CD4-positive, alpha-beta memory T cell (primary cell): ENCODE data around the gene PDCD1. TPM values are rescaled to one million over a fixed set of nuclear protein-coding genes. Genes with fewer than 3 reads are reported as not detected.
"Not testable (repeated sequence)": the region's sequence is repeated elsewhere in the genome, so short reads cannot be mapped to it uniquely, and the experiment has no call there.

ENCODE experiments used
- CTCF ChIA-PET: fragments of 350-600 bp; sonication (Branson Sonifier 250); formaldehyde crosslinking; loops from one replicate; lab custom pipeline; 2021; ENCODE audit warnings: inconsistent platforms; ENCODE audit not compliant: partially characterized antibody; lab: Charles Lee
- POLR2A ChIA-PET: fragments of 350-600 bp; sonication (Branson Sonifier 250); formaldehyde crosslinking; loops from one replicate; lab custom pipeline; 2021; ENCODE audit not compliant: partially characterized antibody; lab: Charles Lee
- DNase-seq, 5 donors: peaks; one replicate each; pipeline versions ENCODE4 v3.0.0 to v3.0.0-alpha.2; 2020 to 2022; ENCODE audit warnings: mixed read lengths in 1 of 5
- H3K27ac ChIP-seq: one replicate; pipeline ENCODE4 v1.7.0; 2013; ENCODE audit warnings: low read depth, low read length
- H3K27me3 ChIP-seq: 2 replicates; pipeline ENCODE4 v1.7.0; 2013; ENCODE audit warnings: mild to moderate bottlenecking, low read length, moderate library complexity; ENCODE audit not compliant: insufficient read depth
- H3K36me3 ChIP-seq: 2 replicates; pipeline ENCODE4 v1.7.0; 2013; ENCODE audit warnings: mild to moderate bottlenecking, low read length, moderate library complexity; ENCODE audit not compliant: insufficient read depth
- H3K4me1 ChIP-seq: 2 replicates; pipeline ENCODE4 v1.7.0; 2013; ENCODE audit warnings: mild to moderate bottlenecking, low read length, moderate library complexity; ENCODE audit not compliant: insufficient read depth
- H3K4me3 ChIP-seq, 2 donors: one replicate each; pipeline ENCODE4 v1.7.0; 2013; ENCODE audit warnings: low read length in 2 of 2, mild to moderate bottlenecking in 1 of 2
- H3K9me3 ChIP-seq, 2 donors: one replicate each; pipeline ENCODE4 v1.7.0; 2013; ENCODE audit warnings: low read length in 2 of 2, control low read depth in 1 of 2; ENCODE audit not compliant: control insufficient read depth in 1 of 2
- H3K27ac Mint-ChIP-seq, 7 donors: one replicate each; pipeline ENCODE4 v1.8.0; 2020 to 2021; ENCODE audit warnings: mixed read lengths in 7 of 7, mild to moderate bottlenecking in 6 of 7, inconsistent platforms in 3 of 7, moderate library complexity in 3 of 7
- H3K27me3 Mint-ChIP-seq, 2 donors: one replicate each; pipeline ENCODE4 v1.8.0; 2020 to 2021; ENCODE audit warnings: mixed read lengths in 2 of 2
- H3K36me3 Mint-ChIP-seq, 2 donors: one replicate each; pipeline ENCODE4 v1.8.0; 2020 to 2021; ENCODE audit warnings: mixed read lengths in 2 of 2, inconsistent platforms in 1 of 2, mild to moderate bottlenecking in 1 of 2
- H3K4me1 Mint-ChIP-seq, 4 donors: one replicate each; pipeline ENCODE4 v1.8.0; 2020 to 2021; ENCODE audit warnings: mixed read lengths in 4 of 4, mild to moderate bottlenecking in 1 of 4
- H3K4me3 Mint-ChIP-seq, 8 donors: one replicate each; pipeline ENCODE4 v1.8.0; 2020 to 2021; ENCODE audit warnings: mixed read lengths in 8 of 8, mild to moderate bottlenecking in 7 of 8, moderate library complexity in 6 of 8, inconsistent platforms in 3 of 8
- H3K9me3 Mint-ChIP-seq, 8 donors: one replicate each; pipeline ENCODE4 v1.8.0; 2020 to 2021; ENCODE audit warnings: mixed read lengths in 8 of 8, mild to moderate bottlenecking in 5 of 8, inconsistent platforms in 3 of 8, moderate library complexity in 1 of 8
- intact Hi-C: fragments of 100-400 bp; cut with micrococcal nuclease; formaldehyde crosslinking; loops from one replicate; pipeline ENCODE4 v1.15.1; 2023
- polyA plus RNA-seq, 2 donors: library from polyadenylated mRNA; unstranded; fragments of 300-500 nt; fragmentation: Illumina TruSeq; gene quantifications; one replicate each; pipeline ENCODE4 v1.2.3, GENCODE V29; 2021
- total RNA-seq, 2 experiments: library from RNA; stranded (reverse); gene quantifications; one replicate each; pipeline ENCODE4 v1.2.3, GENCODE V29; 2021

Gene PDCD1
- total and polyA plus RNA-seq, 4 experiments from 2014 or later, result 5.2 to 12.4 (median 6.1) TPM

- POLR2A ChIA-PET, result interaction anchor here (0.9 to 5.7 kb wide), 2 partner anchors 18 to 527 kb away, joined by 3 to 23 read pairs; partner anchors contain the start of gene PDCD1
- Histone ChIP-seq H3K4me1 (peaks cover 32% of the 10 kb centered on the region), H3K36me3 (no peaks in the 10 kb centered on the region), H3K27me3 (no peaks in the 10 kb centered on the region), H3K4me3 (no peak overlapping the region), H3K9me3 (no peaks in the 10 kb centered on the region), H3K27ac (no peak overlapping the region)
- CTCF ChIA-PET, result interaction anchor here (2.8 kb wide), 1 partner anchor 37 kb away, joined by 7 read pairs; no protein-coding TSS in a partner anchor
- Mint-ChIP-seq H3K9me3 (peaks cover 0 to 4% (median 0%) of the 10 kb centered on the region in 8 donors), H3K27ac (peak overlapping the region in 4 of 7 donors; percentile 22 to 90 (median 39)), H3K36me3 (no peaks in the 10 kb centered on the region), H3K27me3 (no peaks in the 10 kb centered on the region), H3K4me1 (peaks cover 22 to 54% (median 34%) of the 10 kb centered on the region in 4 donors), H3K4me3 (peak overlapping the region in 2 of 8 donors; percentile 11 to 15)
- intact Hi-C loops, result loop anchor here (5.0 kb wide), 1 partner anchor 79 kb away; no protein-coding TSS in a partner anchor
- no peak for DNase-seq
These were observed 17.3 kb downstream of the PDCD1 start for GRCh38 chr2:241841181-241842066.

- CTCF ChIA-PET, result no interaction called here
- Histone ChIP-seq H3K4me3 (no peak overlapping the region), H3K4me1 (no peaks in the 10 kb centered on the region), H3K9me3 (no peaks in the 10 kb centered on the region), H3K27ac (no peak overlapping the region), H3K36me3 (no peaks in the 10 kb centered on the region), H3K27me3 (no peaks in the 10 kb centered on the region)
- POLR2A ChIA-PET, result no interaction called here
- H3K4me3 Mint-ChIP-seq, result no peak overlapping the region
- H3K27me3 Mint-ChIP-seq, result no peaks in the 10 kb centered on the region
- intact Hi-C loops, result no loop called here
- no peaks in the 10 kb centered on the region for H3K36me3 Mint-ChIP-seq
- DNase-seq, result no peak
- H3K4me1 Mint-ChIP-seq, result peaks cover 3 to 21% (median 6%) of the 10 kb centered on the region in 4 donors
- no peak overlapping the region for H3K27ac Mint-ChIP-seq
- peaks cover 0 to 2% (median 0%) of the 10 kb centered on the region in 8 donors for H3K9me3 Mint-ChIP-seq
These were observed 21.3 kb downstream of the PDCD1 start for GRCh38 chr2:241837197-241837965.

GRCh38 chr2:241836292-241836691 is 22.4 kb downstream of the PDCD1 start:
- Mint-ChIP-seq H3K9me3 (peaks cover 0 to under 1% (median 0%) of the 10 kb centered on the region in 8 donors), H3K27me3 (peaks cover 0 to 3% of the 10 kb centered on the region in 2 donors), H3K4me3 (no peak overlapping the region), H3K4me1 (peaks cover 3 to 19% (median 6%) of the 10 kb centered on the region in 4 donors), H3K36me3 (no peaks in the 10 kb centered on the region), H3K27ac (no peak overlapping the region)
- DNase-seq, result no peak
- Histone ChIP-seq H3K27ac (no peak overlapping the region), H3K27me3 (no peaks in the 10 kb centered on the region), H3K4me1 (no peaks in the 10 kb centered on the region), H3K9me3 (no peaks in the 10 kb centered on the region), H3K36me3 (no peaks in the 10 kb centered on the region), H3K4me3 (no peak overlapping the region)
- ChIA-PET POLR2A (interaction anchor here (0.7 kb wide), 1 partner anchor 14 kb away, joined by 3 read pairs; no protein-coding TSS in a partner anchor), CTCF (interaction anchor here (1.4 kb wide), 1 partner anchor 8 kb away, joined by 3 read pairs; no protein-coding TSS in a partner anchor)
- intact Hi-C loops, result no loop called here

GRCh38 chr2:241835611-241836010 is 23.1 kb downstream of the PDCD1 start:
- Histone ChIP-seq H3K9me3 (no peaks in the 10 kb centered on the region), H3K4me1 (no peaks in the 10 kb centered on the region), H3K27me3 (no peaks in the 10 kb centered on the region), H3K4me3 (no peak overlapping the region), H3K27ac (no peak overlapping the region), H3K36me3 (no peaks in the 10 kb centered on the region)
- no peaks in the 10 kb centered on the region for H3K9me3 Mint-ChIP-seq
- peaks cover 3 to 15% (median 6%) of the 10 kb centered on the region in 4 donors for H3K4me1 Mint-ChIP-seq
- H3K36me3 Mint-ChIP-seq, result no peaks in the 10 kb centered on the region
- DNase-seq, result no peak
- ChIA-PET POLR2A (interaction anchor here (0.8 kb wide), 1 partner anchor 9 kb away, joined by 3 read pairs; no protein-coding TSS in a partner anchor), CTCF (interaction anchor here (1.4 to 1.7 kb wide), 2 partner anchors 9 to 43 kb away, joined by 3 to 9 read pairs; no protein-coding TSS in a partner anchor)
- H3K4me3 Mint-ChIP-seq, result no peak overlapping the region
- peaks cover 0 to 3% of the 10 kb centered on the region in 2 donors for H3K27me3 Mint-ChIP-seq
- intact Hi-C loops, result no loop called here
- H3K27ac Mint-ChIP-seq, result peak overlapping the region in 1 of 7 donors; percentile 61

- H3K27me3 Mint-ChIP-seq, result peaks cover 0 to 3% of the 10 kb centered on the region in 2 donors
- intact Hi-C loops, result no loop called here
- no peaks in the 10 kb centered on the region for H3K36me3 Mint-ChIP-seq
- Histone ChIP-seq H3K27me3 (no peaks in the 10 kb centered on the region), H3K4me1 (no peaks in the 10 kb centered on the region), H3K36me3 (no peaks in the 10 kb centered on the region), H3K9me3 (no peaks in the 10 kb centered on the region), H3K4me3 (no peak overlapping the region), H3K27ac (no peak overlapping the region)
- CTCF ChIA-PET, result interaction anchor here (0.8 to 1.7 kb wide), 2 partner anchors 10 to 44 kb away, joined by 4 to 9 read pairs; no protein-coding TSS in a partner anchor
- H3K4me3 Mint-ChIP-seq, result no peak overlapping the region
- peaks cover 3 to 15% (median 6%) of the 10 kb centered on the region in 4 donors for H3K4me1 Mint-ChIP-seq
- H3K9me3 Mint-ChIP-seq, result no peaks in the 10 kb centered on the region
- DNase-seq, result no peak
- H3K27ac Mint-ChIP-seq, result no peak overlapping the region
- POLR2A ChIA-PET, result interaction anchor here (0.8 kb wide), 1 partner anchor 10 kb away, joined by 3 read pairs; no protein-coding TSS in a partner anchor
These were observed 24.0 kb downstream of the PDCD1 start for GRCh38 chr2:241834527-241835210.

GRCh38 chr2:241833756-241834526 is 24.8 kb downstream of the PDCD1 start:
- H3K36me3 Mint-ChIP-seq, H3K4me3 ChIP-seq, H3K36me3 ChIP-seq, intact Hi-C loops, POLR2A ChIA-PET, H3K4me1 ChIP-seq, H3K9me3 ChIP-seq, H3K9me3 Mint-ChIP-seq, H3K27me3 ChIP-seq, H3K27ac ChIP-seq, H3K27me3 Mint-ChIP-seq: not testable (repeated sequence)
- H3K4me1 Mint-ChIP-seq, result peaks cover 3 to 15% (median 6%) of the 10 kb centered on the region in 4 donors
- peak overlapping the region in 1 of 8 donors; percentile 42 for H3K4me3 Mint-ChIP-seq
- peak overlapping the region in 1 of 7 donors; percentile 31 for H3K27ac Mint-ChIP-seq
- DNase-seq, result peak in 1 of 5 donors; percentile 33
- CTCF ChIA-PET, result interaction anchor here (0.7 to 1.7 kb wide), 3 partner anchors 10 to 45 kb away, joined by 3 to 9 read pairs (median 4); no protein-coding TSS in a partner anchor
